Tongue (tissue), 2 donors: Measurements from ENCODE around the gene ZNF607. TPM values are rescaled to one million over a fixed set of nuclear protein-coding genes. Genes with fewer than 3 reads are reported as not detected.

Source experiments
- small RNA-seq: library from RNA; depleted of rRNA; stranded (forward); fragments of <200 nt; gene quantifications from one replicate; pipeline ENCODE3, GENCODE V24; 2014; ENCODE audit warnings: low replicate concordance
- total RNA-seq: library from RNA; depleted of rRNA; stranded (reverse); fragments of >200 nt; gene quantifications from one replicate; pipeline ENCODE4 v1.2.3, GENCODE V29; 2014

Gene ZNF607
- total RNA-seq, 1 donor from 2014 or later: 12.4 TPM

Small RNAs within 50 kb of the gene (small RNA-seq; reads per million reads assigned to genes)
- not detected for gene SELENOKP1

Other genes starting within 250 kb of the ZNF607 start
- 8.7 TPM for gene ZNF793, start 212.8 kb downstream of the ZNF607 start, total RNA-seq
- gene ZNF571, start 125.0 kb downstream of the ZNF607 start, total RNA-seq: 7.9 TPM
- gene ZNF540, start 124.9 kb downstream of the ZNF607 start, total RNA-seq: 2.5 TPM
- gene ZFP30, start 64.3 kb downstream of the ZNF607 start, total RNA-seq: 36.4 TPM
- 26.8 TPM for gene ZNF573, start 59.8 kb upstream of the ZNF607 start, total RNA-seq
- not detected for gene WDR87, start 186.8 kb upstream of the ZNF607 start, total RNA-seq
- 18.6 TPM for gene SIPA1L3, start 187.4 kb upstream of the ZNF607 start, total RNA-seq